Measurements from ENCODE around the gene SRGAP3. TPM values are rescaled to one million over a fixed set of nuclear protein-coding genes. Genes with fewer than 3 reads are reported as not detected.

SRGAP3 gene
- total RNA-seq, 1 donor from 2014 or later: 0.99 TPM

- Mint-ChIP-seq H3K36me3 (ENCODE audit: low read depth) (no peaks in the 10 kb centered on the region), H3K4me1 (ENCODE audit: low read depth) (peaks cover 4% of the 10 kb centered on the region), H3K27me3 (ENCODE audit: low read depth) (peaks cover 10% of the 10 kb centered on the region), H3K9me3 (ENCODE audit: low read depth) (no peaks in the 10 kb centered on the region), H3K4me3 (ENCODE audit: unreplicated experiment) (no peak overlapping the region), H3K27ac (ENCODE audit: unreplicated experiment) (no peak overlapping the region)
- DNase-seq (ENCODE audit: low spot score): no peak
- TF ChIP-seq CTCF (IDR thresholded peaks at IDR 0.05): no peak
Observed at GRCh38 chr3:9229879-9230278, 19.6 kb downstream of the SRGAP3 start.

DNA sequence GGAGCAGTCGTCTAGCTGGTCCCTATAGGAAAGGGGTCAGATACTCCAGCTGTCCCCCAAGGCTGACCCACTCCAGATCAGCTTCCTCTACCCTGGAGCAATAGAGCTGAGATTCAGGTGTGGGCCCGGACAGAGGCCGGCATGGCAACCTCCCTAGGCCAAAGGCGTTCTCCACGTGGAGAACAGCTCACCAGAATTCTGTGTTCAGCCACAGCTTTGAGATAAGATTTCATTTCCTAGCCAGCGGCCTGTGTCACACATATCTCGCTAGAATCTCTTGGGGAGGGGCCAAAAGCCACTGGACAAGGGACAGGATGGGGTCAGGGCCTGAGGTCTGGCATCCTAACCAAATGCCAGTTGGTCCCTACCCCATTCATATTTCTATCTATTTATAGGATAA, 20.1 kb downstream of the SRGAP3 start:
- no peak for TF ChIP-seq CTCF (IDR thresholded peaks at IDR 0.05)
- Mint-ChIP-seq H3K4me3 (ENCODE audit: unreplicated experiment) (no peak overlapping the region), H3K4me1 (ENCODE audit: low read depth) (peaks cover 8% of the 10 kb centered on the region), H3K27ac (ENCODE audit: unreplicated experiment) (no peak overlapping the region), H3K36me3 (ENCODE audit: low read depth) (no peaks in the 10 kb centered on the region), H3K9me3 (ENCODE audit: low read depth) (no peaks in the 10 kb centered on the region), H3K27me3 (ENCODE audit: low read depth) (peaks cover 10% of the 10 kb centered on the region)
- no peak for DNase-seq (ENCODE audit: low spot score)

DNA sequence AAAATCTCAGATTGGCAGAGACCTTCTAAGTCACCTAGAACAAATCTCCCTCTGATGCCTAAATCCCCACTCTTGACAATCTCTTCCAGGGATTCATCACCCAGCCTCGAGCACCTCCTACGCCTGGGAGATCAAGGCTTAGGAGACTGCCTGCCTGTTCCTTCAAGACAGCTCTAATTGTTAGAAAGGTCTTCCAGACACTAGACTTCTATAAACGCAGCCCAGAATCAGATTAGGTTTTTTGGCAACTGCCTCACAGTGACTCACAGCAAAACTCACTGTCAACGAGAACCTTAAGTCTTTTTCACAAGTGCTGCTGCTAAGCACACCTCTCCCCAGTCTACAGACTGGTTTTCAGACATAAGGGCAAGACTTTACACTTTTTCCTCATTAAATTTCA, 23.1 kb downstream of the SRGAP3 start:
- H3K4me3 Mint-ChIP-seq (ENCODE audit: unreplicated experiment): no peak overlapping the region
- H3K4me1 Mint-ChIP-seq (ENCODE audit: low read depth): peaks cover 8% of the 10 kb centered on the region
- no peak for DNase-seq (ENCODE audit: low spot score)

DNA sequence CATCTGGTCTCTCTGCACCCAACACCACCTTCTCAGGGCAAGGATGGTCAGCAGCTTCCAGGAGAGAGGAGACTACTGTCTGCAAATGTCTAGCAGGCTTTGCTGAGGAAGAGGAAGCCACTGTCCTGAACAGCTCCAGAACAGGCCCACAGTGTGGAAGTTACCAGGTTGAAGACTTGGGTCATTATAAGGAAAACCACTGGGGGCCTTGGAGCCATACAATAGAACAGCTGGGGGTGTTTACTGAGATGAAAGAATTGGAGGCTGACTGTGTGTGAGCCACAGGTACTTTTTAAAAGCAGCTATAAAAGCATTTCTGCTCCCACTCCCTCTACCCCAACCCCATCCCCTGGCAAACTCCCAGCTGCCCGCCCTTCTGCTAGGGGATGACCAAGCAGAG, 24.2 kb downstream of the SRGAP3 start:
- no peak overlapping the region for H3K27ac Mint-ChIP-seq (ENCODE audit: unreplicated experiment)
- no peaks in the 10 kb centered on the region for H3K9me3 Mint-ChIP-seq (ENCODE audit: low read depth)
- no peak overlapping the region for H3K4me3 Mint-ChIP-seq (ENCODE audit: unreplicated experiment)
- peaks cover 2% of the 10 kb centered on the region for H3K36me3 Mint-ChIP-seq (ENCODE audit: low read depth)
- H3K4me1 Mint-ChIP-seq (ENCODE audit: low read depth): peaks cover 8% of the 10 kb centered on the region
- no peak for DNase-seq (ENCODE audit: low spot score)
- peaks cover 11% of the 10 kb centered on the region for H3K27me3 Mint-ChIP-seq (ENCODE audit: low read depth)
- no peak for TF ChIP-seq CTCF (IDR thresholded peaks at IDR 0.05)

More for the DNA sequence above, 23.1 kb downstream of the SRGAP3 start:
- Mint-ChIP-seq H3K9me3 (ENCODE audit: low read depth) (no peaks in the 10 kb centered on the region), H3K27ac (ENCODE audit: unreplicated experiment) (no peak overlapping the region), H3K36me3 (ENCODE audit: low read depth) (peaks cover 2% of the 10 kb centered on the region), H3K27me3 (ENCODE audit: low read depth) (peaks cover 11% of the 10 kb centered on the region)
- TF ChIP-seq CTCF (IDR thresholded peaks at IDR 0.05): no peak

- H3K9me3 Mint-ChIP-seq (ENCODE audit: low read depth): no peaks in the 10 kb centered on the region
- no peak overlapping the region for H3K27ac Mint-ChIP-seq (ENCODE audit: unreplicated experiment)
- peaks cover 8% of the 10 kb centered on the region for H3K4me1 Mint-ChIP-seq (ENCODE audit: low read depth)
- H3K27me3 Mint-ChIP-seq (ENCODE audit: low read depth): peaks cover 11% of the 10 kb centered on the region
- DNase-seq (ENCODE audit: low spot score): no peak
- H3K36me3 Mint-ChIP-seq (ENCODE audit: low read depth): peaks cover 2% of the 10 kb centered on the region
- TF ChIP-seq CTCF (IDR thresholded peaks at IDR 0.05): no peak
- H3K4me3 Mint-ChIP-seq (ENCODE audit: unreplicated experiment): no peak overlapping the region
Observed at GRCh38 chr3:9224490-9224889, 25.0 kb downstream of the SRGAP3 start.
